HG02970 (cell line): ENCODE results near the gene CKAP2L.

Experiments
- ATAC-seq: cut with Tn5 transposase; IDR thresholded peaks from one replicate; pipeline ENCODE4 v1.9.1; 2021; ENCODE audit warnings: mild to moderate bottlenecking, moderate library complexity, moderate number of reproducible peaks; ENCODE audit not compliant: unreplicated experiment, low FRiP score

CKAP2L gene

GRCh38 chr2:112793449-112793978, 29.1 kb upstream of the CKAP2L start:
- no peak for ATAC-seq

GRCh38 chr2:112792419-112792818, 28.0 kb upstream of the CKAP2L start:
- no peak for ATAC-seq

GRCh38 chr2:112791693-112792230, 27.4 kb upstream of the CKAP2L start:
- no peak for ATAC-seq

- no peak for ATAC-seq
Measured at GRCh38 chr2:112791019-112791418, 26.6 kb upstream of the CKAP2L start.

- no peak for ATAC-seq
Measured at GRCh38 chr2:112790305-112790704, 25.9 kb upstream of the CKAP2L start.

GRCh38 chr2:112789186-112789585, 24.8 kb upstream of the CKAP2L start:
- no peak for ATAC-seq

GRCh38 chr2:112788653-112789052, 24.2 kb upstream of the CKAP2L start:
- no peak for ATAC-seq

GRCh38 chr2:112787729-112788393, 23.5 kb upstream of the CKAP2L start:
- no peak for ATAC-seq

GRCh38 chr2:112787294-112787693, 22.9 kb upstream of the CKAP2L start:
- ATAC-seq: no peak

- no peak for ATAC-seq
Measured at GRCh38 chr2:112784199-112785189, 20.1 kb upstream of the CKAP2L start, which contains the start of gene IL1A. IL1A (minus strand) TSS chr2:112784493; CDS start chr2:112783770, 723 bp downstream.

GRCh38 chr2:112783187-112783714, 18.8 kb upstream of the CKAP2L start:
- no peak for ATAC-seq

- no peak for ATAC-seq
Measured at GRCh38 chr2:112782234-112782799, 17.9 kb upstream of the CKAP2L start.

GRCh38 chr2:112779598-112779997, 15.2 kb upstream of the CKAP2L start:
- no peak for ATAC-seq

- no peak for ATAC-seq
Measured at GRCh38 chr2:112777036-112777435, 12.6 kb upstream of the CKAP2L start.

- ATAC-seq: no peak
Measured at GRCh38 chr2:112776113-112776512, 11.7 kb upstream of the CKAP2L start.

- no peak for ATAC-seq
Measured at GRCh38 chr2:112774536-112775285, 10.3 kb upstream of the CKAP2L start.

GRCh38 chr2:112773556-112773955, 9.1 kb upstream of the CKAP2L start:
- no peak for ATAC-seq

- no peak for ATAC-seq
Measured at GRCh38 chr2:112772911-112773475, 8.6 kb upstream of the CKAP2L start.

GRCh38 chr2:112772322-112772721, 7.9 kb upstream of the CKAP2L start:
- no peak for ATAC-seq
